Measurements from ENCODE around the gene MT1G. TPM values are rescaled to one million over a fixed set of nuclear protein-coding genes. Genes with fewer than 3 reads are reported as not detected.

Gene MT1G
- total and polyA plus RNA-seq, 2 experiments from 2014 or later = 184 to 1,014 TPM

GRCh38 chr16:56701534-56701933, 33.7 kb upstream of the MT1G start:
- no peak overlapping the region for H3K27ac Mint-ChIP-seq
- no peaks in the 10 kb centered on the region for H3K79me2 ChIP-seq (replicated peaks; ENCODE audit: insufficient read depth)
- H3K4me1 Mint-ChIP-seq = peaks cover 11% of the 10 kb centered on the region
- H3K4me1 ChIP-seq (ENCODE audit: insufficient read depth) = peaks cover 7% of the 10 kb centered on the region; the same call in 1 of the 2 replicates
- H2AFZ ChIP-seq = peak overlapping the region; percentile 67; the same call in 1 of the 2 replicates
- peak overlapping the region; percentile 35; the same call in 1 of the 2 replicates for H3K4me2 ChIP-seq
- no peaks in the 10 kb centered on the region for H3K36me3 ChIP-seq (ENCODE audit: insufficient read depth)
- H4K20me1 ChIP-seq (replicated peaks; ENCODE audit: insufficient read depth) = no peaks in the 10 kb centered on the region
- TF ChIP-seq ZNF114 (CRISPR knock-in tag; IDR thresholded peaks at IDR 0.05) (no peak), POLR2AphosphoS5 (IDR thresholded peaks at IDR 0.05; ENCODE audit: low read depth) (no peak), NANOG (IDR thresholded peaks at IDR 0.05; ENCODE audit: borderline replicate concordance) (no peak), EZH2 (IDR thresholded peaks at IDR 0.05; ENCODE audit: low read depth, unreplicated experiment) (no peak), ZNF331 (CRISPR knock-in tag; IDR thresholded peaks at IDR 0.05; ENCODE audit: low read depth) (no peak), CTCF (conservative IDR thresholded peaks at IDR 0.05; ENCODE audit: low read depth in 2 of 2) (no peak), EZH2phosphoT487 (IDR thresholded peaks at IDR 0.05; ENCODE audit: unreplicated experiment) (no peak), ETS1 (IDR thresholded peaks at IDR 0.05) (no peak), REST (IDR thresholded peaks at IDR 0.05; ENCODE audit: unreplicated experiment) (no peak)
- no peak overlapping the region for H3K4me3 ChIP-seq
- no peak overlapping the region for H3K4me3 Mint-ChIP-seq
- H3K36me3 Mint-ChIP-seq (ENCODE audit: low read depth) = 0 out of 3 replicates have a peak, but pooled peaks cover 3% of the 10 kb centered on the region
- peak; percentile 52 for ATAC-seq
- H3K27ac ChIP-seq (ENCODE audit: low read depth) = no peak overlapping the region
- peaks cover 9% of the 10 kb centered on the region for H3K27me3 Mint-ChIP-seq (ENCODE audit: insufficient read depth, low read depth, poor library complexity)
- H3K9me3 Mint-ChIP-seq = peaks cover 12% of the 10 kb centered on the region; the same call in 2 of the 3 replicates
- no peak for DNase-seq (ENCODE audit: low spot score)
- H3F3A ChIP-seq (replicated peaks; ENCODE audit: low read depth) = 0 out of 2 replicates have a peak, but pooled peaks cover 4% of the 10 kb centered on the region
- H3K27me3 ChIP-seq (ENCODE audit: insufficient read depth) = no peaks in the 10 kb centered on the region
- no peaks in the 10 kb centered on the region for H3K9me2 ChIP-seq (ENCODE audit: insufficient read depth)

All from GM23338 (cell line).